Measurements from ENCODE around the gene LCE2A.
"Not testable (repeated sequence)": the region's sequence is repeated elsewhere in the genome, so short reads cannot be mapped to it uniquely, and the experiment has no call there.

LCE2A gene

GRCh38 chr1:152673016-152673415 is 25.1 kb upstream of the LCE2A start:
- TF ChIP-seq, protein P1, sequence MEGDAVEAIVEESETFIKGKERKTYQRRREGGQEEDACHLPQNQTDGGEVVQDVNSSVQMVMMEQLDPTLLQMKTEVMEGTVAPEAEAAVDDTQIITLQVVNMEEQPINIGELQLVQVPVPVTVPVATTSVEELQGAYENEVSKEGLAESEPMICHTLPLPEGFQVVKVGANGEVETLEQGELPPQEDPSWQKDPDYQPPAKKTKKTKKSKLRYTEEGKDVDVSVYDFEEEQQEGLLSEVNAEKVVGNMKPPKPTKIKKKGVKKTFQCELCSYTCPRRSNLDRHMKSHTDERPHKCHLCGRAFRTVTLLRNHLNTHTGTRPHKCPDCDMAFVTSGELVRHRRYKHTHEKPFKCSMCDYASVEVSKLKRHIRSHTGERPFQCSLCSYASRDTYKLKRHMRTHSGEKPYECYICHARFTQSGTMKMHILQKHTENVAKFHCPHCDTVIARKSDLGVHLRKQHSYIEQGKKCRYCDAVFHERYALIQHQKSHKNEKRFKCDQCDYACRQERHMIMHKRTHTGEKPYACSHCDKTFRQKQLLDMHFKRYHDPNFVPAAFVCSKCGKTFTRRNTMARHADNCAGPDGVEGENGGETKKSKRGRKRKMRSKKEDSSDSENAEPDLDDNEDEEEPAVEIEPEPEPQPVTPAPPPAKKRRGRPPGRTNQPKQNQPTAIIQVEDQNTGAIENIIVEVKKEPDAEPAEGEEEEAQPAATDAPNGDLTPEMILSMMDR (IDR thresholded peaks at IDR 0.05), result no peak

DNA sequence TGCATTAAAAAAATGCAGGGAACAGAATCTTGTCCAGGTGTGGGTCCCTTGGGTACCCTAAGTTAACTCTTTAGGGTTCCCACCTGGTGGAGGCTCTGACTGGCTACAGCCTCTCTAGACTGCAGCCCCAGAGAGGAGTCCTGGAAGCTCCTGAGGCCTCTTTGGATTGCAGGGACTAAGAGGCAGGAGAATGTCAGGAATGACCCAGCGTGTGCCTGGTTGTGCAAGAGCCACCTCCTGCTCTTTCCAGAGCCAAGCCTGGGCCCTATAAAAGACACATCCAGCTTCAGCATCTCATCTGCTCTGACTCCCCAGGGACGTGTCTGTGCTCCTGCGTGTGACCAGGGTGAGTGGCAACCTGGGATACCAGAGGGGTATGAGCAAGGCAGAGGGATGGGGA is 23.2 kb upstream of the LCE2A start, which contains the start of gene LCE2C:
LCE2C (plus strand) TSS at position 297 of the 400 bp plus-strand sequence. CDS start 737 bp downstream, outside the sequence.
- TF ChIP-seq, protein P1 (IDR thresholded peaks at IDR 0.05), result not testable (repeated sequence)

GRCh38 chr1:152679459-152679858 is 18.7 kb upstream of the LCE2A start:
- TF ChIP-seq, protein P1 (IDR thresholded peaks at IDR 0.05), result no peak

DNA sequence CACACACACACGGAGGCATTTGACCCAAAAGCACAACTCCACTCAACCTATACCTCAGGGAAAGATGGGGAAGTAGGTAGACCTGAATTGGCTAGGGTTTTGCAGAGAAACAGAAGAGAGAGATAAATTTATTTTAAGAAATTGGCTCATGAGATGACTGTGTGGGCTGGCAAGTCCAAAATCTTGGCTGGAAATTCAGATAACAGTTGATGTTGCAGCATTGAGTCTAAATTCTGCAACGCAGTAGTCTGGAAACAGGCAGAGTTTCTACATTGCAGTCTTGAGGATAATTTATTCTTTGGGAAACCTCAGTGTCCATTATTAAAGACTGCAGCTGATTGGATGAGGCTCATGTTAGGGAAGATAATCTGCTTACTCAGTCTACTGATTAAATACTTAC is 16.5 kb upstream of the LCE2A start:
- TF ChIP-seq, protein P1 (IDR thresholded peaks at IDR 0.05), result no peak

DNA sequence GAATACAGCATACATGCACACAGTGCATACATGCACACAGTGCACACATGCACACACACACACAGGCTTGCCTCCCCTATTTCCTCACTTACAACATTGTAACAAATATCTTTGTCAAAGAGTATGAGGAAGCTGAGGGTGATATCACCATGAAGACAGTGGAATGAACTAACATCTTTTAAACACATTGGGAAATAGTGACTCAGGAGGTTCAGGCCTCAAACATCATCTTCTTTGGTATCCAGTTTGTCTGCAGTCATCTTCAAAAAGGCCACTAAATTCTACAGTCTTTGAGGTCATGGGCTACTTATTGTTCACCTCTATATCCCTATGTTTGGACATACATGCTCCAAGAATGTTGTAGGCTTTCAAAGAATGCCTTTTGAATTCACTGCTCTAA is 14.3 kb upstream of the LCE2A start:
- TF ChIP-seq, protein P1 (IDR thresholded peaks at IDR 0.05), result no peak

- TF ChIP-seq, protein P1 (IDR thresholded peaks at IDR 0.05), result not testable (repeated sequence)
Measured at GRCh38 chr1:152685823-152686222, 12.3 kb upstream of the LCE2A start, which contains the start of gene LCE2B. TSS of gene LCE2B (plus strand) at chr1:152686123. CDS start at chr1:152686844, 721 bp downstream.

- TF ChIP-seq, protein P1 (IDR thresholded peaks at IDR 0.05), result no peak
Measured at GRCh38 chr1:152699746-152700145, 1.6 kb downstream of the LCE2A start.

- TF ChIP-seq, protein P1 (IDR thresholded peaks at IDR 0.05), result no peak
Measured at GRCh38 chr1:152707860-152708259, 9.7 kb downstream of the LCE2A start, which contains the start of gene LCE4A. TSS of gene LCE4A (plus strand) at chr1:152708160. CDS start at chr1:152709076, 916 bp downstream.

All from LNCAP (cell line).